K562 treated with DMSO at 1 percent for 12 hours (cell line): ENCODE measurements around the gene KIAA1549. TPM values are rescaled to one million over a fixed set of nuclear protein-coding genes. Genes with fewer than 3 reads are reported as not detected.

Source experiments
- total RNA-seq: library from RNA; unstranded; fragments of 300-600 nt; gene quantifications from 2 replicates; pipeline ENCODE4 v1.2.3, GENCODE V29; 2022; ENCODE audit not compliant: insufficient read depth

The KIAA1549 gene
- total RNA-seq = 0.56 TPM in 1 of 2 replicates, not detected in the other

GRCh38 chr7:138981332-138982203, at the start of gene KIAA1549:
Gene KIAA1549 (minus strand): TSS chr7:138981389. CDS start chr7:138981269, 120 bp downstream.

GRCh38 chr7:138797715-138798320, 183.4 kb downstream of the KIAA1549 start, which contains the start of the genes ATP6V0A4 and TMEM213:
Gene ATP6V0A4 (minus strand): TSS chr7:138798196. CDS start chr7:138771247, 26,949 bp downstream.
Gene TMEM213 (plus strand): TSS chr7:138797994. CDS start chr7:138798105, 111 bp downstream.

Other genes starting within 250 kb of the KIAA1549 start
- gene TMEM213, start 183.4 kb downstream of the KIAA1549 start, total RNA-seq = not detected in 2 replicates
- not detected in 2 replicates for gene ATP6V0A4, start 183.2 kb downstream of the KIAA1549 start, total RNA-seq
- not detected in 2 replicates for gene ZC3HAV1L, start 54.7 kb upstream of the KIAA1549 start, total RNA-seq
- 14.1 and 40.1 TPM in 2 replicates for gene ZC3HAV1, start 128.3 kb upstream of the KIAA1549 start, total RNA-seq
- gene UBN2, start 249.8 kb upstream of the KIAA1549 start, total RNA-seq = 0.83 and 8.3 TPM in 2 replicates